Adipocyte (in vitro differentiated cells): ENCODE data around the gene AGPAT2.

Experiments used
- DNase-seq: peaks from one replicate; pipeline ENCODE4 v3.0.0-alpha.2; 2015; ENCODE audit warnings: low read depth
- H3K27me3 ChIP-seq: replicated peaks from 2 replicates; pipeline ENCODE4 v1.7.0; 2013; ENCODE audit warnings: mild to moderate bottlenecking, low read length, moderate library complexity; ENCODE audit not compliant: control insufficient read depth, insufficient read depth
- H3K36me3 ChIP-seq: 2 replicates; pipeline ENCODE4 v1.7.0; 2013; ENCODE audit warnings: low read length, mild to moderate bottlenecking, moderate library complexity; ENCODE audit not compliant: control insufficient read depth, insufficient read depth, severe bottlenecking
- H3K4me1 ChIP-seq: 2 replicates; pipeline ENCODE4 v1.7.0; 2013; ENCODE audit warnings: mild to moderate bottlenecking, low read length, moderate library complexity; ENCODE audit not compliant: control insufficient read depth, insufficient read depth
- H3K4me3 ChIP-seq: 2 replicates; pipeline ENCODE4 v1.7.0; 2013; ENCODE audit warnings: mild to moderate bottlenecking, low read length, moderate library complexity
- H3K9ac ChIP-seq: 2 replicates; pipeline ENCODE4 v1.7.0; 2013; ENCODE audit warnings: mild to moderate bottlenecking, low read length, moderate library complexity
- H3K9me3 ChIP-seq: 2 replicates; pipeline ENCODE4 v1.7.0; 2013; ENCODE audit warnings: mild to moderate bottlenecking, low read length, moderate library complexity; ENCODE audit not compliant: control insufficient read depth

The AGPAT2 gene

DNA sequence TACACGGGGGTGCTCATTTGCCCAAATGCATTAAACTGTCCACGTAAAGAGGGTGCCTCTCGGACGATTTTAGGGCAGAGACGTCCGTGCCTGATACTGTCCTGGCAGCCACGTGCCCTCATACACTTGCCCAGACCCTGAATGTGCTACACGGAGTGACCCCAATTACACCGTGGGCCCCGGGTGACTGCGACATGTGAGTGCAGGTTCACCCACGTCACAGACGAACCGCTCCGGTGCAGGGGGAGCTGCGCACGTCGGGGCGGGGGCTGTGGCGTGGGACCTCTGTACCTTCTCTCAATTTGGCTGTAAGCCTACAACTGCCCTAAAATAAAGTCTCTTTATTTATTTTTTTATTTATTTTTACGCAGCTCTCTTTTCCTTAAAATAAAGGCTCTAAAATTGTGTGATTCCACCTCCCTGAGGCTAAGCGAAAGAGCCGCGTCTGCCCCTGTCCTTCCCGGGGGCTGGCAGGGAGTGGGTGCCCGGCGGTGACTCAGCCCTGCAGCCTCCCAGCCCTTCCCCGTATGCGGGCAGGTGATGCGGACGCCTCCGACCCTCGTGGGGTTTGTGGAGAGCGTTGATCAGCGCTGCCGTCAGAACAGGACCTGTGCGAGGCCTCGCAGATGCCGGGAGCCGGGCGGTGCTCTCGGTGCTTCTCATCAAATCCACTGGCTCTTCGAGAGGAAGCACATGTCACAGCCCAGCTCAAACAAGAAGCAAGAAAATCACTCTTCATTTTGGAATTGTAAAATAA, 33.8 kb downstream of the AGPAT2 start:
- Histone ChIP-seq H3K4me1 (no peaks in the 10 kb centered on the region), H3K36me3 (no peaks in the 10 kb centered on the region), H3K9ac (no peak overlapping the region), H3K27me3 (peaks cover 29% of the 10 kb centered on the region), H3K9me3 (peaks cover 2% of the 10 kb centered on the region), H3K4me3 (no peak overlapping the region)
- no peak for DNase-seq

DNA sequence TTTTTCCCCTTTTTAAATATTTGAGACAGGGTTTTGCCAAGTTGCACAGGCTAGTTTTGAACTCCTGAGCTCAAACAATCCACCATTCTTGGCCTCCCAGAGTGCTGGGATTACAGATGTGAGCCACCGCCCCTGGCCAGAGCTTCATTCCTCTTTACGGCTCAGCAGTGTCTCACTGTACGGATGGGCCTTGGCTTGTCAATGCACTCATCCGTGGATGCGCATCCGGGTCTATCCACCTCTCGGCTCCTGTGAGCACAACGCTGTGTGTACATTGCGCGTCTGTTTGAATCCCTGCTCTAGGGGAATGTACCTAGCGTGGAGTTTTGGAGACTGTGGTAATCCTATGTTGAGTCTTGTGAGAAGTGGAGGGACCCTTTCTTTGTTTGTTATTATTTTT, 35.4 kb downstream of the AGPAT2 start:
- Histone ChIP-seq H3K9me3 (no peaks in the 10 kb centered on the region), H3K9ac (no peak overlapping the region), H3K4me1 (no peaks in the 10 kb centered on the region), H3K27me3 (peaks cover 14% of the 10 kb centered on the region), H3K36me3 (no peaks in the 10 kb centered on the region), H3K4me3 (no peak overlapping the region)
- DNase-seq = no peak

DNA sequence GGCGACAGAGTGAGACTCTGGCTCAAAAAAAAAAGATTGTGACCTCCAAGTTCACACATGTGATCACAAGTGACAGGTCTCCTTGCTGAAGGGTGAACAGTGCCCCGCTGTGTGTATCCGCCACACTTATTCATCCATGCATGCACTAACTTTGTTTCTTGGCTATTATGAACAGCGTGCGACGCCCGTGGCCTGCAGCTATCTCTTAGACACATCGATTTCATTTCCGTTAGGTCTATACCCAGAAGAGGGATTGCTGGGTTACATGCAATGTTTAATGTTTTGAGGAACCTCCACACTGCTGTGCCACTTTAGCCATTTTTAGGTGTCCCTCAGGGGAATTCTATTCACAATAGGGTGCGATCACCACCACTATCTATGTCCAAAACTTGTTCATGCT, 36.6 kb downstream of the AGPAT2 start:
- Histone ChIP-seq H3K36me3 (no peaks in the 10 kb centered on the region), H3K9ac (no peak overlapping the region), H3K9me3 (no peaks in the 10 kb centered on the region), H3K27me3 (peaks cover 9% of the 10 kb centered on the region), H3K4me3 (no peak overlapping the region), H3K4me1 (no peaks in the 10 kb centered on the region)
- DNase-seq = no peak

DNA sequence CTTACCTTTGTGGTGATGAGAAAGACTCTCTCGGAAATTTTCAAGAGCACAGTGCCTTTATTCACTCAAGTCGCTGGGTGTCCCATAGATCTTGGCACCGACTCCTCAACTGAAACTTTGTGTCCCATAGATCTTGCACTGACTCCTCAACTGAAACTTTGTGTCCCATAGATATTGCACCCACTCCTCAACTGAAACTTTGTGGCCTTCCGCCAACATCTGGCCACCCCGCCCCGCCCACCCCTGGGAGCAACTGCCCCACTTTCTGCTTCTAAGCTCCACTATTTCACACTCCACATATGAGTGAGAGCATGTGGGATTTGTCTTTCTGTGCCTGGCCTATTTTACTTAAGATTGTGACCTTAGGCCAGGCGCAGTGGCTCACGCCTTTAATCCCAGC, 37.2 kb downstream of the AGPAT2 start:
- Histone ChIP-seq H3K4me3 (no peak overlapping the region), H3K9ac (no peak overlapping the region), H3K9me3 (no peaks in the 10 kb centered on the region), H3K27me3 (peaks cover 6% of the 10 kb centered on the region), H3K36me3 (no peaks in the 10 kb centered on the region), H3K4me1 (peaks cover 2% of the 10 kb centered on the region)
- DNase-seq = no peak

DNA sequence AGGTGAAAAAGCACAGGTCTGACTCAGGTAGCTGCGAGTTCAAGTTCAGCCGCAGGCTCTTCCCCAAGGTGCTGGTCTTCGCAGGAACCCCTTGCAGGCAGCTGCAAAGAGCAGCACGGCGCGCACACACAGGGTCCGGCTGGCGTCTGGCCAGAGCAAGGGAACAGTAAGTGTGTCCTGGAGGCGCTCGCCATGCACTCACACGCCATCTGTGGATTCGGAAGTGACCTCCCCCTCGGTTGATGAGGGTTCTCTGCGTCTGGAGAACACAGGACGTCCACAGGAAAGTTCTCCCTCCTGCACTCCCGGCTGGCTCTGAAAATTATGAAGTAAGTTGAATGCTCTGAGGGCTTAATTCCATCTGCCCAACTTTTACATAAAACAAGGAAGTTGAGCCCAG, 38.5 kb downstream of the AGPAT2 start:
- no peak for DNase-seq
- no peak overlapping the region for H3K9ac ChIP-seq
- H3K4me3 ChIP-seq = no peak overlapping the region
- H3K27me3 ChIP-seq = peaks cover 17% of the 10 kb centered on the region
- H3K4me1 ChIP-seq = peaks cover 14% of the 10 kb centered on the region
- H3K9me3 ChIP-seq = no peaks in the 10 kb centered on the region
- no peaks in the 10 kb centered on the region for H3K36me3 ChIP-seq

DNA sequence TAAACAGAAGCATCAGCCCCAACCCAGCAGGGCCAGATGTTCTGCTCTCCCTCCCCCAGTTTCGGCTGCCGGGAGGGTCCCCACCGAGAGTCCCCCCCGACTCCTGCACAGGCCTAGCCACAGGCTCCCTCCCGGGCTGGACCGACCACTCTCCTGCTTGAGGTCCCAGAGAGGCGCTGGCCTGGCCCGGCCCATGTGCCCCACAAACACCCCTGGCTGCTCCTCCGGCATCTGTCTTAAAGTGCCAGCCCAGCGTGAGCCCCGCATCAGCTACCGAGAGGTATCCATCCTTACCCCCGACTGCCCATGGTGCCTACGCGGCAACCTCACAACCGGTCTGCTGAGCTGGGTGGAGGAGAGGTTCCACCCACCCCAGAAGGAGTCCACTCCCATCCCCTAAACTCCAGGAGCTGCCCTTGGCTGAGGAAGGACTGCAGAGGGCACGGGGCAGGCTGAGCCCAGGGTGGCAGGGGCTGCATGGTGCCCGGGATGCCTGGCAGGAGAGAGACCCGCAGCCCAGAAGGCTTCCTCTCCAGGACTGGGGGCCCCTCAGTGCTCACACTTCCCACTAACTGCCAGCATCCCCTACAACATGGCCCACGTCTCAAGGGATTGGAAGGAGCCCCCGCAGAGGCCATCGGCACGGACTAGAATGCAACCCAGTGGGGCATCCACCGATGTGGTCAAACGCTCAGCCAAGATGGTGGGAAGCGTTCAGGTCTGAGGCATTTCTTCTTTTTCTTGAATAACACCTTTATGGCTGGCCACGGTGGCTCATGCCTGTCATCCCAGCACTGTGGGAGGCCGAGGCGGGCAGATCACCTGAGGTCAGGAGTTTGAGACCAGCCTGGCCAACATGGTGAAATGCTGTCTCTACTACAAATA, 40.2 kb downstream of the AGPAT2 start:
- no peak for DNase-seq
- H3K36me3 ChIP-seq = no peaks in the 10 kb centered on the region
- H3K9me3 ChIP-seq = no peaks in the 10 kb centered on the region
- no peak overlapping the region for H3K4me3 ChIP-seq
- H3K9ac ChIP-seq = no peak overlapping the region
- H3K27me3 ChIP-seq = peaks cover 19% of the 10 kb centered on the region
- H3K4me1 ChIP-seq = peaks cover 14% of the 10 kb centered on the region

DNA sequence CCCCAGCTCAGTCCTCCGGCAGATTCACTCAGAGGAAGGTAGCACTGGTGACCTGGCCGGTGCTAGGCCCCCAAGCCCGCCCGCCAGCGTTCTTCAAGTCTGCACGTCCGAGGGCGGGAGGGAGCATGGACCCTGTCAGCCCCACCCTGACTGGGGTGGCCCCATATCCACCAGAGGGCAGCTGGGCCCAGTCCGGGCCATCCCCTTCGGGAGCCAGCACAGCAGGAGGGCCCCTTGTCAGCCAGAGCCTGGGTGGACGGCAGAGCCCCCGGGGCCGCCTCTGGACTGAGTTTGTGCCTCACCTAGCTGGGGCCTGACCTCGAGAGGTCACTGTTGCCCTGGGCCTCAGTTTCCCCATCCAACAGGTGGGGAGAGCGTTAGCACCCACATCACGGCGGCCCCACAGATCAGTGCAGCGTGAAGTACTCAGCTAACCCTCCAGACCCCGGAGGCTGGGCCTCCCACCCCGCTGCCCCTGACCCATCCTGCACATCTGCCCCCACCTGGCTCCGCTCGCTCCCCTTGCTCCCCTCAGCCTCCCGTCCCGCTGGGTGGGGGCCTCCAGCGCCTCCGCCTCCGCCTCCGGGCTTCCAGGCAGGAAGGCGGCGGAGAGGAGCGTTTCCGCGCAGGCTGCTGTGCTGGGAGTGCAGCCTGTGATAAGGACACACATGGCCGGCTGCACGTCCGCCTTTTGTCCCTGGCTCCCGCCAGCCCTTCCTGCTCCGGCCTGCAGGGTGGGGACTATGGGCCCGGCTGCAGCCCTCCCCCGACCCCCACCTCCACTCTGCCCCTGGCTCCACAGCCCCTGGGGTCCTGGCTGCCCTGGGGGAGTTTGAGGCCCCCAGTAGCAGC, 41.1 kb downstream of the AGPAT2 start:
- no peak for DNase-seq
- Histone ChIP-seq H3K9ac (no peak overlapping the region), H3K4me1 (peaks cover 14% of the 10 kb centered on the region), H3K36me3 (no peaks in the 10 kb centered on the region), H3K4me3 (no peak overlapping the region), H3K9me3 (no peaks in the 10 kb centered on the region), H3K27me3 (peaks cover 19% of the 10 kb centered on the region)

DNA sequence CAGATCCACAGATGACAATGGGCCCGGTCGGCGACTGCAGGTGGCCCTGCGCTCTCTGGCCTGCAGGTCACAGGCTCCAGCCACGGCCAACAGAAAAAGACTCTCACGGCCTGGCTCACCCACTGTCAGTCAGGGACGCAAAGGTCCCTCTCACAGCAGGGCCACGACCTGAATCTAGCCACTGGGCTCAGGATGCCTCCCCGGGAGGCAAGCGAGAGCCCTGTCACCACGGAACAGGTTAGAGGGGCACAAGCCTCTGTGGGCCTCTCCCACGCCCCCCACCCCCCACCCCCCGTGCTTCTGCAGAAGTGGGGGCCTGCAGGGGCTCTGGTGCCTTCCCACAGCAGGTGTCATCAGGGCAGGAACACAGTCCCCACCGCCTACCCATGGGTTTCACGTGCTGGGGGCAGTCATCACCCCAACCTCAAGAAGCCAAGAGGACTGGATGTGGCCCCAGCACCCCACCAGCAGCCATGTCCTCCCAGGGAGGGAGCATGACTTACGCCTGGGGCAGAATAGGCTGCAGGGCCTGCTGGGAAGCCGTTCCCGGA, 41.8 kb downstream of the AGPAT2 start:
- DNase-seq = no peak
- H3K4me3 ChIP-seq = no peak overlapping the region
- H3K27me3 ChIP-seq = peaks cover 19% of the 10 kb centered on the region
- H3K9me3 ChIP-seq = no peaks in the 10 kb centered on the region
- no peaks in the 10 kb centered on the region for H3K36me3 ChIP-seq
- H3K9ac ChIP-seq = no peak overlapping the region
- peaks cover 19% of the 10 kb centered on the region for H3K4me1 ChIP-seq

DNA sequence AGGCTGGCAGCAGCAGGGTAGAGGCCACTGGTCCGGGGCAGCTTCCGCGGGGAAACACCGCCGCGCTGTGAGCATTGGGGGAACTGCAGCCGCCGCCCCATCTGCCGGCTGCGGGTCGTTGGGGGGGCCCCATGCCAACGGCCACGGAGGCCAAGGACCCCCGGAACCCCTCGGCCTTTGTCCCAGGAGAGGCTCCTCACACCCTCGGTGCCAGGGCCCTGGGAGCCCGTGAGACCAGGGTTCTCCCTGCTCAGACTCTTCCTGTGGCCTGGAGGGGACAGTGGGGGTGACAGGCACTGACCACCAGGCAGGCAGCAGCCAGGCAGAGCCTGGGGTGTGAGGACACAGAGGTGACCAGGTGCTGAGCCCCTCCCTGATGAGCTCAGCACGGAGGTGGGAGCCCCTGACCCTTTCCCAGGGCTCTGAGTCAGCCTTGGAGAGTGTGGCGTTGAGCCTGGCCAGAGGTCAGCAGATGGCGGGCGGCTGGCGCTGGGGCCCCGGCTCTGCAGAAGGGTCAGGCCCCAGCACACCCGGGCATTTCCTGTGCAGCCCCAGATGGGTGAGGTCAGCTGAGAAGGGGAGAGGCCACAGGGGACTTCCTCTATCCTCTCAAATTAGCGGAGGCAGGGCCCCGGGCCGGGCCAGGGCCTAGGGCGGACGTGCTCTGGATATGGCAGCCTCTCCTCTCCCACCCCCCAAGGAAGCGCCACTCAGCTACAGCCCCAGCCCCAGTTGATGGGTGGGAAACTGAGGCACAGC, 42.5 kb downstream of the AGPAT2 start:
- peak; percentile 72 for DNase-seq
- Histone ChIP-seq H3K9me3 (no peaks in the 10 kb centered on the region), H3K36me3 (no peaks in the 10 kb centered on the region), H3K4me3 (no peak overlapping the region), H3K9ac (no peak overlapping the region), H3K4me1 (peaks cover 21% of the 10 kb centered on the region), H3K27me3 (peaks cover 23% of the 10 kb centered on the region)

DNA sequence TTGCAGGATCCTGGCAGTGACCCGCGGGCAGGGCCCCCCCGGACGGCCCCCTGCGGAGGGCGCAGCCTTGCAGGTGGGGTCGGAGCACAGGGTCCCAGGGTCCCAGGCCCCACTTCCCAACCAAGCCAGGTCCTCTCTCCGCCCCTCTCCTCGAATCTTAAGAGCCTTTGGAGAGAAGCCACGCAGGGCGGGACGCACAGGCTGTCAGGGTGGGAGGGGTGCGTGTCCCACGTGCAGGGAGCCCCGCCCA, 43.0 kb downstream of the AGPAT2 start:
- DNase-seq = no peak
- Histone ChIP-seq H3K9me3 (no peaks in the 10 kb centered on the region), H3K27me3 (peaks cover 23% of the 10 kb centered on the region), H3K4me3 (no peak overlapping the region), H3K9ac (no peak overlapping the region), H3K4me1 (peaks cover 21% of the 10 kb centered on the region), H3K36me3 (no peaks in the 10 kb centered on the region)
